ENCODE results near the gene CTNNA3.

- TF ChIP-seq CTCF (IDR thresholded peaks at IDR 0.05 in 2 of 3, conservative IDR thresholded peaks at IDR 0.05 in 1 of 3; ENCODE audit: borderline replicate concordance in 1 of 3, insufficient read depth in 1 of 3, low read depth in 2 of 3, low read length in 2 of 3) (no peak), EZH2 (IDR thresholded peaks at IDR 0.05) (no peak), FOSL1 (IDR thresholded peaks at IDR 0.05; ENCODE audit: low read depth) (no peak), POLR2AphosphoS5 (IDR thresholded peaks at IDR 0.05; ENCODE audit: low read depth, low read length) (no peak), POLR2A (IDR thresholded peaks at IDR 0.05; ENCODE audit: borderline replicate concordance, extremely low read depth, insufficient read depth, insufficient read length) (no peak), EGR1 (IDR thresholded peaks at IDR 0.05; ENCODE audit: low read depth) (no peak), CEBPB (IDR thresholded peaks at IDR 0.05; ENCODE audit: low read depth) (no peak), JUND (IDR thresholded peaks at IDR 0.05) (no peak), ZFX (IDR thresholded peaks at IDR 0.05) (no peak), RAD21 (IDR thresholded peaks at IDR 0.05; ENCODE audit: low read depth) (no peak), EZH2phosphoT487 (IDR thresholded peaks at IDR 0.05; ENCODE audit: borderline replicate concordance) (no peak)
- TF ChIP-seq, protein P1, sequence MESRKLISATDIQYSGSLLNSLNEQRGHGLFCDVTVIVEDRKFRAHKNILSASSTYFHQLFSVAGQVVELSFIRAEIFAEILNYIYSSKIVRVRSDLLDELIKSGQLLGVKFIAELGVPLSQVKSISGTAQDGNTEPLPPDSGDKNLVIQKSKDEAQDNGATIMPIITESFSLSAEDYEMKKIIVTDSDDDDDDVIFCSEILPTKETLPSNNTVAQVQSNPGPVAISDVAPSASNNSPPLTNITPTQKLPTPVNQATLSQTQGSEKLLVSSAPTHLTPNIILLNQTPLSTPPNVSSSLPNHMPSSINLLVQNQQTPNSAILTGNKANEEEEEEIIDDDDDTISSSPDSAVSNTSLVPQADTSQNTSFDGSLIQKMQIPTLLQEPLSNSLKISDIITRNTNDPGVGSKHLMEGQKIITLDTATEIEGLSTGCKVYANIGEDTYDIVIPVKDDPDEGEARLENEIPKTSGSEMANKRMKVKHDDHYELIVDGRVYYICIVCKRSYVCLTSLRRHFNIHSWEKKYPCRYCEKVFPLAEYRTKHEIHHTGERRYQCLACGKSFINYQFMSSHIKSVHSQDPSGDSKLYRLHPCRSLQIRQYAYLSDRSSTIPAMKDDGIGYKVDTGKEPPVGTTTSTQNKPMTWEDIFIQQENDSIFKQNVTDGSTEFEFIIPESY (IDR thresholded peaks at IDR 0.05; ENCODE audit: extremely low read depth, insufficient replicate concordance, low read length) = no peak
- TF ChIP-seq, protein P2, sequence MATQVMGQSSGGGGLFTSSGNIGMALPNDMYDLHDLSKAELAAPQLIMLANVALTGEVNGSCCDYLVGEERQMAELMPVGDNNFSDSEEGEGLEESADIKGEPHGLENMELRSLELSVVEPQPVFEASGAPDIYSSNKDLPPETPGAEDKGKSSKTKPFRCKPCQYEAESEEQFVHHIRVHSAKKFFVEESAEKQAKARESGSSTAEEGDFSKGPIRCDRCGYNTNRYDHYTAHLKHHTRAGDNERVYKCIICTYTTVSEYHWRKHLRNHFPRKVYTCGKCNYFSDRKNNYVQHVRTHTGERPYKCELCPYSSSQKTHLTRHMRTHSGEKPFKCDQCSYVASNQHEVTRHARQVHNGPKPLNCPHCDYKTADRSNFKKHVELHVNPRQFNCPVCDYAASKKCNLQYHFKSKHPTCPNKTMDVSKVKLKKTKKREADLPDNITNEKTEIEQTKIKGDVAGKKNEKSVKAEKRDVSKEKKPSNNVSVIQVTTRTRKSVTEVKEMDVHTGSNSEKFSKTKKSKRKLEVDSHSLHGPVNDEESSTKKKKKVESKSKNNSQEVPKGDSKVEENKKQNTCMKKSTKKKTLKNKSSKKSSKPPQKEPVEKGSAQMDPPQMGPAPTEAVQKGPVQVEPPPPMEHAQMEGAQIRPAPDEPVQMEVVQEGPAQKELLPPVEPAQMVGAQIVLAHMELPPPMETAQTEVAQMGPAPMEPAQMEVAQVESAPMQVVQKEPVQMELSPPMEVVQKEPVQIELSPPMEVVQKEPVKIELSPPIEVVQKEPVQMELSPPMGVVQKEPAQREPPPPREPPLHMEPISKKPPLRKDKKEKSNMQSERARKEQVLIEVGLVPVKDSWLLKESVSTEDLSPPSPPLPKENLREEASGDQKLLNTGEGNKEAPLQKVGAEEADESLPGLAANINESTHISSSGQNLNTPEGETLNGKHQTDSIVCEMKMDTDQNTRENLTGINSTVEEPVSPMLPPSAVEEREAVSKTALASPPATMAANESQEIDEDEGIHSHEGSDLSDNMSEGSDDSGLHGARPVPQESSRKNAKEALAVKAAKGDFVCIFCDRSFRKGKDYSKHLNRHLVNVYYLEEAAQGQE (IDR thresholded peaks at IDR 0.05; ENCODE audit: low read depth) = no peak
Measured at GRCh38 chr10:66457629-66458028, 1238.4 kb downstream of the CTNNA3 start.
